SK-N-MC (cell line): Measurements from ENCODE around the gene HS2ST1.
"Not testable (repeated sequence)": the region's sequence is repeated elsewhere in the genome, so short reads cannot be mapped to it uniquely, and the experiment has no call there.

ENCODE experiments used
- DNase-seq: peaks from one replicate; pipeline ENCODE4 v3.0.0-alpha.2; 2011; ENCODE audit warnings: low read depth, low spot score
- H3K27ac ChIP-seq: fragments of 200-600 bp; sonication (generic); 2 replicates; pipeline ENCODE4 v1.5.1; 2016; ENCODE audit warnings: mixed run types
- H3K36me3 ChIP-seq: fragments of 200-600 bp; sonication (generic); 2 replicates; pipeline ENCODE4 v1.6.1; 2017; ENCODE audit warnings: antibody characterized with exemption, low read length, mixed read lengths; ENCODE audit not compliant: insufficient read depth
- H3K4me3 ChIP-seq: fragments of 200-600 bp; sonication (generic); 2 replicates; pipeline ENCODE4 v1.5.1; 2016
- H3K9ac ChIP-seq: fragments of 200-600 bp; sonication (generic); 2 replicates; pipeline ENCODE4 v1.8.0; 2017; ENCODE audit warnings: mixed run types, mixed read lengths; ENCODE audit not compliant: insufficient read length
- H3K9me3 ChIP-seq: fragments of 200-600 bp; sonication (generic); 2 replicates; pipeline ENCODE4 v1.6.1; 2017; ENCODE audit warnings: low read depth, mild to moderate bottlenecking, antibody characterized with exemption, low read length, moderate library complexity, mixed read lengths
- EZH2 ChIP-seq: fragments of 200-600 bp; sonication (generic); IDR thresholded peaks from one replicate; pipeline ENCODE4 v1.6.1; 2017; ENCODE audit warnings: antibody characterized with exemption
- FOXP2 ChIP-seq: optimal IDR thresholded peaks from 2 replicates; pipeline ENCODE3; 2011; ENCODE audit warnings: mild to moderate bottlenecking, moderate library complexity; ENCODE audit not compliant: insufficient read depth; ENCODE audit errors: extremely low read length, control extremely low read depth
- POLR2AphosphoS5 ChIP-seq: IDR thresholded peaks from 2 replicates; pipeline ENCODE4 v1.6.1; 2012; ENCODE audit warnings: mild to moderate bottlenecking, low read depth, low read length, borderline replicate concordance

Gene HS2ST1

GRCh38 chr1:87052961-87053360, 138.5 kb downstream of the HS2ST1 start:
- no peak for DNase-seq
- Histone ChIP-seq H3K27ac (no peak overlapping the region), H3K9ac (no peak overlapping the region), H3K9me3 (no peaks in the 10 kb centered on the region), H3K4me3 (no peak overlapping the region), H3K36me3 (no peaks in the 10 kb centered on the region)
- no peak for TF ChIP-seq POLR2AphosphoS5
- TF ChIP-seq EZH2 = no peak
- no peak for TF ChIP-seq FOXP2

GRCh38 chr1:87053446-87053845, 139.0 kb downstream of the HS2ST1 start:
- H3K9ac ChIP-seq = no peak overlapping the region
- no peak overlapping the region for H3K27ac ChIP-seq
- H3K36me3 ChIP-seq = no peaks in the 10 kb centered on the region
- DNase-seq = no peak
- H3K4me3 ChIP-seq = no peak overlapping the region
- no peaks in the 10 kb centered on the region for H3K9me3 ChIP-seq
- no peak for TF ChIP-seq FOXP2

- 0 out of 2 replicates have a peak overlapping the region, but pooled peaks have one; percentile 1 for H3K27ac ChIP-seq
- H3K9me3 ChIP-seq = no peaks in the 10 kb centered on the region
- TF ChIP-seq POLR2AphosphoS5 = no peak
- no peak for TF ChIP-seq FOXP2
- no peak for TF ChIP-seq EZH2
- no peak overlapping the region for H3K4me3 ChIP-seq
- H3K36me3 ChIP-seq = no peaks in the 10 kb centered on the region
- no peak for DNase-seq
- no peak overlapping the region for H3K9ac ChIP-seq
These were observed 142.5 kb downstream of the HS2ST1 start for GRCh38 chr1:87056974-87057373.

GRCh38 chr1:87058343-87058649, 143.9 kb downstream of the HS2ST1 start:
- Histone ChIP-seq H3K4me3 (peak overlapping the region; percentile 70), H3K9ac (no peak overlapping the region), H3K27ac (peak overlapping the region; percentile 76)

GRCh38 chr1:87061742-87062156, 147.3 kb downstream of the HS2ST1 start:
- no peak overlapping the region for H3K27ac ChIP-seq
- TF ChIP-seq EZH2 = no peak
- no peak for DNase-seq
- no peaks in the 10 kb centered on the region for H3K36me3 ChIP-seq
- H3K9ac ChIP-seq = no peak overlapping the region
- peaks cover 4% of the 10 kb centered on the region; the same call in 1 of the 2 replicates for H3K9me3 ChIP-seq
- H3K4me3 ChIP-seq = no peak overlapping the region

More at GRCh38 chr1:87058343-87058649, 143.9 kb downstream of the HS2ST1 start:
- DNase-seq = no peak
- no peak for TF ChIP-seq FOXP2
- TF ChIP-seq EZH2 = no peak
- TF ChIP-seq POLR2AphosphoS5 = no peak
- Histone ChIP-seq H3K9me3 (peaks cover 4% of the 10 kb centered on the region; the same call in 1 of the 2 replicates), H3K36me3 (no peaks in the 10 kb centered on the region)

- Histone ChIP-seq H3K36me3 (no peaks in the 10 kb centered on the region), H3K4me3 (no peak overlapping the region), H3K27ac (no peak overlapping the region), H3K9ac (no peak overlapping the region), H3K9me3 (peaks cover 4% of the 10 kb centered on the region; the same call in 1 of the 2 replicates)
- DNase-seq = no peak
- TF ChIP-seq FOXP2 = no peak
- no peak for TF ChIP-seq EZH2
These were observed 148.3 kb downstream of the HS2ST1 start for GRCh38 chr1:87062687-87063086.

GRCh38 chr1:87064309-87064708, 149.9 kb downstream of the HS2ST1 start:
- no peak for DNase-seq
- H3K27ac ChIP-seq = no peak overlapping the region
- H3K9ac ChIP-seq = no peak overlapping the region
- no peak overlapping the region for H3K4me3 ChIP-seq
- TF ChIP-seq EZH2 = no peak
- no peak for TF ChIP-seq FOXP2
- TF ChIP-seq POLR2AphosphoS5 = no peak
- H3K36me3 ChIP-seq = no peaks in the 10 kb centered on the region
- peaks cover 4% of the 10 kb centered on the region; the same call in 1 of the 2 replicates for H3K9me3 ChIP-seq

GRCh38 chr1:87064986-87065385, 150.6 kb downstream of the HS2ST1 start:
- Histone ChIP-seq H3K4me3 (no peak overlapping the region), H3K36me3 (no peaks in the 10 kb centered on the region), H3K27ac (no peak overlapping the region), H3K9me3 (peaks cover 4% of the 10 kb centered on the region; the same call in 1 of the 2 replicates), H3K9ac (no peak overlapping the region)
- TF ChIP-seq POLR2AphosphoS5 (no peak), FOXP2 (no peak), EZH2 (no peak)
- no peak for DNase-seq

- H3K4me3 ChIP-seq, H3K9ac ChIP-seq, DNase-seq, H3K9me3 ChIP-seq, H3K36me3 ChIP-seq, H3K27ac ChIP-seq: not testable (repeated sequence)
These were observed 152.3 kb downstream of the HS2ST1 start for GRCh38 chr1:87066708-87067107.

GRCh38 chr1:87072411-87072810, 158.0 kb downstream of the HS2ST1 start:
- no peak overlapping the region for H3K9ac ChIP-seq
- no peak overlapping the region for H3K27ac ChIP-seq

More at GRCh38 chr1:87072411-87072810, 158.0 kb downstream of the HS2ST1 start:
- no peak for TF ChIP-seq FOXP2
- TF ChIP-seq POLR2AphosphoS5 = no peak
- TF ChIP-seq EZH2 = no peak
- Histone ChIP-seq H3K9me3 (no peaks in the 10 kb centered on the region), H3K36me3 (no peaks in the 10 kb centered on the region), H3K4me3 (no peak overlapping the region)
- DNase-seq = no peak
